Measurements from ENCODE around the gene THBS3.
"Not testable (repeated sequence)": the region's sequence is repeated elsewhere in the genome, so short reads cannot be mapped to it uniquely, and the experiment has no call there.

THBS3 gene

DNA sequence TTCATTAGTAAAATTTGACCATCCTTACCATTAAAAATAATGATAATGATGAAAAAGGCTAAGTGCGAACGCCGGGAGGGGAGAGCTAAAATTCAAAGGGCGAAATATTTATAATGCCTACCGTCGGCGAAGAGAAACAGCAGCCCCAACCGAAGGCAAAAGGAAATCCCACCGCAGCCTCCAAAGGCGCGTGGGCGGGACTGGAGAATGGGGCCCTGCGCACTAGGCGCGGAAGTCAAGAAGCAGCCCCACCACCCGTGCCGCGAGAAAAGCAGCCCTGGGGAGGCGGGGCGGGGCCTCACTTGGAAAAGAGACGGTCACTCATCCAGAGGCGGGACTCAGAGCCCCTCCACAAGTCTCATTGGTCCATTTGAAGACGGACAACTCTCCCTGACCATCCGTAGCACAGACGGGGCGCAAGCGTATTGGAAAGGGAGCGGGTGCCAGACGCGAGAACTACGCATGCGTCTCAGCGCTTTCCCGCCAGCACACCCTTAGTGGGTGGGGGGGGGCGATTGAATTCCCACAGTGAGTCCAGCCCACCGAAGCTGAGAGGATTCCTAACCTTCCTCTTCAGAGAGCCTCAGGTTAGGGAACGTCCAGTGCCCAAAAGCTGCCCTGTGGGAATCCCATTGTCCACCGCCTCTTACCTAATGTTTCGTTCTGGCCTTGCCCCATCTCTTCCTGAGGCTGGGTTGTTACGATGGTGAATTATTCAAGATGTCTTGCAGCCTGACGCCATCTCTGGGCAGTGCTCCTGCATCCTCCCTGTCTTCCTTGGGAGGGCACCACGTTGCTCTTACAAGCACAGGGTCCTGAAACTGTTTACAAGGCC lies 19.8 kb upstream of the THBS3 start:
- no peaks in the 10 kb centered on the region for H3K9me3 ChIP-seq (ENCODE audit: low read length)
- peaks cover 14% of the 10 kb centered on the region for H3K36me3 ChIP-seq (ENCODE audit: insufficient read depth, low read length)
- peak overlapping the region; percentile 76 for H3K4me3 ChIP-seq (ENCODE audit: low read length)
- peaks cover 18% of the 10 kb centered on the region for H3K4me1 ChIP-seq (ENCODE audit: insufficient read depth, low read length)
- H3K27me3 ChIP-seq (ENCODE audit: insufficient read depth, low read length) = no peaks in the 10 kb centered on the region
- H2AFZ ChIP-seq (ENCODE audit: low read depth, low read length) = peak overlapping the region; percentile 10

- Histone ChIP-seq H2AFZ (ENCODE audit: low read depth, low read length) (peak overlapping the region; percentile 10), H3K4me3 (ENCODE audit: low read length) (peak overlapping the region; percentile 76), H3K27me3 (ENCODE audit: insufficient read depth, low read length) (no peaks in the 10 kb centered on the region), H3K9me3 (ENCODE audit: low read length) (no peaks in the 10 kb centered on the region), H3K4me1 (ENCODE audit: insufficient read depth, low read length) (peaks cover 18% of the 10 kb centered on the region), H3K36me3 (ENCODE audit: insufficient read depth, low read length) (peaks cover 14% of the 10 kb centered on the region)
Measured at GRCh38 chr1:155226910-155227260, 19.2 kb upstream of the THBS3 start.

GRCh38 chr1:155226188-155226909 lies 18.7 kb upstream of the THBS3 start:
- Histone ChIP-seq H3K27me3 (ENCODE audit: insufficient read depth, low read length) (no peaks in the 10 kb centered on the region), H3K9me3 (ENCODE audit: low read length) (no peaks in the 10 kb centered on the region), H3K36me3 (ENCODE audit: insufficient read depth, low read length) (peaks cover 14% of the 10 kb centered on the region), H3K4me3 (ENCODE audit: low read length) (peak overlapping the region; percentile 76), H2AFZ (ENCODE audit: low read depth, low read length) (peak overlapping the region; percentile 10), H3K4me1 (ENCODE audit: insufficient read depth, low read length) (peaks cover 18% of the 10 kb centered on the region)

GRCh38 chr1:155225404-155225759 lies 17.7 kb upstream of the THBS3 start:
- peaks cover 17% of the 10 kb centered on the region for H3K36me3 ChIP-seq (ENCODE audit: insufficient read depth, low read length)
- H3K4me3 ChIP-seq (ENCODE audit: low read length); H3K27me3 ChIP-seq (ENCODE audit: insufficient read depth, low read length); H3K9me3 ChIP-seq (ENCODE audit: low read length); H2AFZ ChIP-seq (ENCODE audit: low read depth, low read length): not testable (repeated sequence)
- H3K4me1 ChIP-seq (ENCODE audit: insufficient read depth, low read length) = peaks cover 18% of the 10 kb centered on the region

GRCh38 chr1:155223047-155223446 lies 15.3 kb upstream of the THBS3 start:
- Histone ChIP-seq H3K27me3 (ENCODE audit: insufficient read depth, low read length) (no peaks in the 10 kb centered on the region), H3K4me1 (ENCODE audit: insufficient read depth, low read length) (peaks cover 15% of the 10 kb centered on the region), H3K4me3 (ENCODE audit: low read length) (no peak overlapping the region), H3K9me3 (ENCODE audit: low read length) (no peaks in the 10 kb centered on the region), H3K36me3 (ENCODE audit: insufficient read depth, low read length) (peaks cover 17% of the 10 kb centered on the region), H2AFZ (ENCODE audit: low read depth, low read length) (no peak overlapping the region)

DNA sequence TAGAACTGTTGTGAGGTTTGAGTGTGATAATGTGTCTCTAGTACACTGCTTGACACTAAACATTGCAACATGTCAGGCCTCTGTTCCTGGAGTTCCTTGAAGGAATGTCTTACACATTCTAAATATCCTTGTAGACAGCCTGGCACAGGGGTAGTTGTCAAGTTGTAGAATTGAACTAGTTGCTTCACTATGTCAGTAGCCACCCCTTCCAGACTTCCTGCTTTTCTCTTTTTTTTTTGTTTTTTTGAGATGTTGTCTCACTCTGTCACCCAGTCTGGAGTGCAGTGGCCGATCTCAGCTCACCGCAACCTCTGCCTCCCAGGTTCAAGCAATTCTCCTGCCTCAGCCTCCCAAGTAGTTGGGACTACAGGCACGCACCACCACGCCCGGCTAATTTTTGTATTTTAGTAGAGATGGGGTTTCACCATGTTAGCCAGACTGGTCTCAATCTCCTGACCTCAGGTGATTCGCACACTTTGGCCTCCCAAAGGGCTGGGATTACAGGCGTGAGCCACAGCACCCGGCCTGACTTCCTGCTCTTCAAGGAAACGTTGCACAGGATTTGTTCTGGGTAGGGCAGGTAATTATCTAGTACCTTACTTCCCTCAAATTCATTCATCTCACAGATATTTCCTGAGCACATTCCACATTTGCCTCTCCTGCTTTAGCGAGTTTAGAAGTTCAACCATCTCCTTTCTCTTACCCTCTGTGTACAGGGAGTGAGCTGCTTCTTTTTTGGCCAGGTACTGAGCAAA lies 12.7 kb upstream of the THBS3 start:
- not testable (repeated sequence) for H3K4me3 ChIP-seq (ENCODE audit: low read length); H2AFZ ChIP-seq (ENCODE audit: low read depth, low read length); H3K27me3 ChIP-seq (ENCODE audit: insufficient read depth, low read length); H3K9me3 ChIP-seq (ENCODE audit: low read length); H3K4me1 ChIP-seq (ENCODE audit: insufficient read depth, low read length)
- H3K36me3 ChIP-seq (ENCODE audit: insufficient read depth, low read length) = peaks cover 31% of the 10 kb centered on the region

GRCh38 chr1:155219592-155220031 lies 11.9 kb upstream of the THBS3 start:
- Histone ChIP-seq H3K4me1 (ENCODE audit: insufficient read depth, low read length) (no peaks in the 10 kb centered on the region), H3K9me3 (ENCODE audit: low read length) (no peaks in the 10 kb centered on the region), H3K4me3 (ENCODE audit: low read length) (no peak overlapping the region), H2AFZ (ENCODE audit: low read depth, low read length) (no peak overlapping the region), H3K36me3 (ENCODE audit: insufficient read depth, low read length) (peaks cover 28% of the 10 kb centered on the region), H3K27me3 (ENCODE audit: insufficient read depth, low read length) (no peaks in the 10 kb centered on the region)

DNA sequence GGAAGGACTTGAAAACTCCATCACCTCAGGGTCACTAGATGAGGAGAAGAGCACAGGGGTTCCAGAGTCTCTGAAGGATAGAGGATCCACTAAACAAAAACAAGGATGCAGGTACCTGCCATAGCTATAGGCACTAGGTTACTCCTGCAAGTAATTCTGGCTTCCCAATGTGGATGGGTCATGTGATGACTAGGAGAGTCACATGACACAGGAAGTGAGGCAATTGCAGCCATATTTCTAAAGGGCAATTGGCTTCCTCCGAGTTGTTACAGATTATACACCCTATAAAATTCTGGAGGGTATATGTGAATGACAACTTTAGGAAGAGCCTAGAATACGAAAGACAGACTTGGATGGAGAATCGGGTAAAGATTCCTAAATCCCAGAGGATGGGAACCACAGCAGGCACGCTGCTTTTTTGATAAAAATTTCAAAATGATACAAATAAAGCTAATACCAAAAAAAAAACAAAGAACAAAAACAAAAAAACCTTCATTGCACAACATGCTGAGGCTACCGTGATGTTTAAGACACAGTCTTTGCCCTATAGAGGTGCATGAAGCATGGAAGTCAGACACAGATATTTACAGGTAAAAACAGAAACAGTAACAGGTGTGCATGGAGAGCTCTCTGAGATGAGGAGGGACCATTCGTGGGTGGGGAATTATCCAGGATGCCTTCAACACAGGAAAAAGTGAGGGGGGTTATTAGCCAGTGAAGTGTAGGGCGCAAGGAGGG lies 11.3 kb upstream of the THBS3 start:
- no peaks in the 10 kb centered on the region for H3K27me3 ChIP-seq (ENCODE audit: insufficient read depth, low read length)
- H3K9me3 ChIP-seq (ENCODE audit: low read length) = no peaks in the 10 kb centered on the region
- peaks cover 24% of the 10 kb centered on the region for H3K36me3 ChIP-seq (ENCODE audit: insufficient read depth, low read length)
- H3K4me3 ChIP-seq (ENCODE audit: low read length) = no peak overlapping the region
- H3K4me1 ChIP-seq (ENCODE audit: insufficient read depth, low read length) = no peaks in the 10 kb centered on the region
- H2AFZ ChIP-seq (ENCODE audit: low read depth, low read length) = no peak overlapping the region

DNA sequence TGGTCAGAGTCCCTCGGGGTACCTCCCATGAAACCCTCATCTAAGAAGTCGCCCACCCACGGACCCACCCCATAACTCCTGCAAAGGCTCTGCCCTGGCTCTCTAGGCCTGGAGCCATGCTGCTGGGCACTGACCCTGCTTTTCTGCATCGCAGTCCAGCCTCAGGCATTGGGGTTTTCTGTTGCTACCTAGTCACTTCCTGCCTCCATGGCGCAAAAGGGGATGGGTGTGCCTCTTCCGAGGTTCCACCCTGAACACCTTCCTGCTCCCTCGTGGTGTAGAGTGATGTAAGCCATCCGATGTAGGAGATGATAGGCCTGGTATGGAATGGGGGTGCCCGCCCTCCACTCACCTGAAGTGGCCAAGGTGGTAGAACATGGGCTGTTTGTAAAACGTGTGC lies 7.0 kb upstream of the THBS3 start:
- H3K27me3 ChIP-seq (ENCODE audit: insufficient read depth, low read length); H3K4me1 ChIP-seq (ENCODE audit: insufficient read depth, low read length); H2AFZ ChIP-seq (ENCODE audit: low read depth, low read length); H3K9me3 ChIP-seq (ENCODE audit: low read length); H3K4me3 ChIP-seq (ENCODE audit: low read length): not testable (repeated sequence)
- H3K36me3 ChIP-seq (ENCODE audit: insufficient read depth, low read length) = peaks cover 27% of the 10 kb centered on the region

GRCh38 chr1:155212051-155212440 lies 4.3 kb upstream of the THBS3 start:
- Histone ChIP-seq H3K4me1 (ENCODE audit: insufficient read depth, low read length) (peaks cover 22% of the 10 kb centered on the region), H3K36me3 (ENCODE audit: insufficient read depth, low read length) (peaks cover 20% of the 10 kb centered on the region)
- H3K27me3 ChIP-seq (ENCODE audit: insufficient read depth, low read length); H2AFZ ChIP-seq (ENCODE audit: low read depth, low read length); H3K9me3 ChIP-seq (ENCODE audit: low read length); H3K4me3 ChIP-seq (ENCODE audit: low read length): not testable (repeated sequence)

DNA sequence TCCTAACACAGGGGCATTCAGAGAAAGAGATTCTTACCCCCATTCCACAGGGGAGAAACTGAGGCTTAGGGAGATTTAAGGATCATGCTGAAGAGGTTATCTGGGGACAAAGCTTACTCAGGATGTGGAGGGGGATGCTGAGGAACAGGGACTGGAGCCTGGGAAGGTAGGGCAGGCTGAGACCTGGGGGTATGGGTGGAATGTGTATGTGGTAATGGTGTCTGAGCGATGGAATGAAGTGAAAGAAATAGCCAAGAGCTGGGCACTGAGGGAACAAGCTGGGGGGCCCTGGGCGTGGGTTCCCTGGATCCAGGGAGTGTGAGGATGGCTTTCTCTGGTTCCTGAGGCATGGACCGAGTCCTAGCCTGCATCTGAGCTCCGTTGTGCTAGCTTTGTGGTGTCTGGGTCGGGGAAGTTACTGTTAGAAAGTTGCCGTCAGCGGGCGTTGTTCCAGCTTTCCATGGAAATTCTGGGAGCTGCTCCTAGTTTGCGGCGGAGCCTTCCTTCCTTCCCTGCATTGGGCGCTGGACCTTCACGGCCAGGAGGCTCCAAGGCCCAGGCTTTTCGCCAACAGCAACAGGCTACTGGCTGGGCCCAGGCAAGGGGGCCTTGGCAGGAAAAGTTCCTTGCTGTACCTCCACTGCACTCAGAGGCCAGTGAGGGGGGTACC lies 3.8 kb upstream of the THBS3 start:
- not testable (repeated sequence) for H2AFZ ChIP-seq (ENCODE audit: low read depth, low read length); H3K27me3 ChIP-seq (ENCODE audit: insufficient read depth, low read length); H3K9me3 ChIP-seq (ENCODE audit: low read length); H3K4me3 ChIP-seq (ENCODE audit: low read length)
- Histone ChIP-seq H3K4me1 (ENCODE audit: insufficient read depth, low read length) (peaks cover 24% of the 10 kb centered on the region), H3K36me3 (ENCODE audit: insufficient read depth, low read length) (peaks cover 17% of the 10 kb centered on the region)

- H3K4me3 ChIP-seq (ENCODE audit: low read length) = peak overlapping the region; percentile 66
- no peak overlapping the region for H2AFZ ChIP-seq (ENCODE audit: low read depth, low read length)
- no peaks in the 10 kb centered on the region for H3K27me3 ChIP-seq (ENCODE audit: insufficient read depth, low read length)
- H3K9me3 ChIP-seq (ENCODE audit: low read length) = no peaks in the 10 kb centered on the region
- peaks cover 15% of the 10 kb centered on the region for H3K36me3 ChIP-seq (ENCODE audit: insufficient read depth, low read length)
- H3K4me1 ChIP-seq (ENCODE audit: insufficient read depth, low read length) = peaks cover 30% of the 10 kb centered on the region
Measured at GRCh38 chr1:155210314-155211104, 2.8 kb upstream of the THBS3 start.
